ENCODE data around the gene ST6GALNAC1.
"Not testable (repeated sequence)": the region's sequence is repeated elsewhere in the genome, so short reads cannot be mapped to it uniquely, and the experiment has no call there.

Gene ST6GALNAC1

DNA sequence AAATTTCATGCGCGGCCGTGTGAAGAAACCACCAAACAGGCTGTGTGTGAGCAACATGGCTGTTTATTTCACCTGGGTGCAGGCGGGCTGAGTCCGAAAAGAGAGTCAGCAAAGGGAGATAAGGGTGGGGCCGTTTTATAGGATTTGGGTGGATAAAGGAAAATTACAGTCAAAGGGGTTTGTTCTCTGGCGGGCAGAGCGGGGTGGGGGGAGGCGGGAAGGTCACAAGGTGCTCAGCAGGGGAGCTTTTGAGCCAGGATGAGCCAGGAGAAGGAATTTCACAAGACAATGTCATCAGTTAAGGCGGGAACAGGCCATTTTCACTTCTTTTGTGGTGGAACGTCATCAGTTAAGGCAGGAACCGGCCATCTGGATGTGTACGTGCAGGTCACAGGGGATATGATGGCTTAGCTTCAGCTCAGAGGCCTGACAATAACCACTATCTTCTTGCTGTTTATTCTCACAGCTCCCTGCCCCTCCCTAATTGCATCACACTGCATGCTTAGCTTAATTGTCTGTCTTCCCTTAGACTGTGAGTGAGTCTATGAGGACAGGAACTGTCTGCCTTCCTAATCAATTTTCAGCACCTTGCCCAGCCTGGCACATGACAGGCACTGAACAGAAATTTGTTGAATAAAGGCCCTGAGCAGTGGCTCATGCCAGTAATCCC lies 32.3 kb downstream of the ST6GALNAC1 start:
- DNase-seq, result not testable (repeated sequence)

GRCh38 chr17:76606685-76607084 lies 36.9 kb downstream of the ST6GALNAC1 start:
- DNase-seq, result not testable (repeated sequence)

DNA sequence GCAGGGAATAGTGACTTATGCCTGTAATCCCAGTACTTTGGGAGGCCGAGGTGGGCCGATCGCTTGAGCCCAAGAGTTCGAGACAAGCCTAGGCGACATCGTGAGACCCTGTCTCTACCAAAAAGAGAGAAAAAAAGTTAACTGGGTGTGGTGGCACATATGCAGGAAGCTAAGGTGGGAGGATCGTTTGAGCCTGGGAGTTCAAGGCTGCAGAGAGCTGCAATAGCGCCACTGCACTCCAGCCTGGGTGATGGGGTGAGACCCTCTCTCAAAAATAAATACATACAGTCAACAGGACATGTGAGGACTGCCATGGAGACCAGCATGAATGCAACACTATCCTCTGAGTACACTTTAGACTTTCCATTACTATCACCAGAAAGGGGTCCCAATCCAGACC lies 42.5 kb downstream of the ST6GALNAC1 start:
- DNase-seq, result no peak

DNA sequence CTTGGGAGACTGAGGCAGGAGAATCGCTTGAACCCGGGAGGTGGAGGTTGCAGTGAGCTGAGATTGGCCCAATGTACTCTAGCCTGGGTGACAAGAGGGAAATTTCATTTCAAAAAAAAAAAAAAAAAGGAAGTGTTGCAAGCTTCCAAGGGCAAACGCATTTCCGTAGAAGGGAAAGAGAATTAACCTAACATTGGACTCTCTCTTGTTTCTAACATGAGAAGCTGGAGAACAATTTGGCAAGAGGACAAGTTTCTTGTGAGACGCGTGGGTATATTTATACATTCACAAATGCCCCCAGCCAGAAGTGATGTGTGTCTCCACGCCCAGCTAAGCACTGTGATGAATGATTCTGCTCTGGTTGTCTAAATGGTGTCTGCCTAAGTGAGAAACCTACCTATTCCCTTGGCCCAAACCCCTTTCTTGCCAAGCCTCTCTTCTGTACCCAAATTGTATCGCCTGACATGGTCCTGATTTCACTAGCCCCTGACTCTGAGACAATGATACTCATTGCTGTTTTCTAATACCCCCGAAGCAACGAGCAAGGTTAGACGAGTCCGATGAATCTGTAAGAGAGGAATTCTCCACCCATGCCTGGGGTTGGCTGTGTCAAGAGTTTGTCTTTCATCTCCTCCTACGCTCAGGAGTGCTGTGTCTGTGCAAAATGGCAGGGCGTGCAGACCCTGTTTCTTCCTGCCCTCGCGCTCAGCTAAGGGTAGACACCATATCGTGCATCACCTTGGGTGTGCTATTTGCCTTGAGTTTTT lies 43.7 kb downstream of the ST6GALNAC1 start:
- no peak for DNase-seq

DNA sequence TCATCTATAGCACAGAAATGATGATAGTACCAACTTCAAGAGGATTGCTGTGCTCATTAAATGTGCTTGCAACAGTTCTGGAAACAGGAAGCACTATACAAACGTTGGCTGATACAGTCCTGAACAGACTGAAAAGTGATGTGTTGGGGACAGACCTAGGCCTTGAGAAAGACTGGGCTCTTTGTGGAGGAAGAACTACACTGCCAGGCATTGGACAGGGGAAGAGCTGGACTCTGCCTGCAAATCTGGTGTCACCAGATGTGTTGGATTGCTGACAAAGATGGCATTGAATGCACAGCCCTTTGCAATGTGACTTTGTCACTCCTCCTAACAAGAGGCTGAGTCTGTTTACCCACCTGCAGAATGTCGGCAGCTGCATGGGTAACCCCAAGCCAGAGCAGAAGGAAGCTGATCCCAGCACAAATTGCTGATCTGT lies 45.5 kb downstream of the ST6GALNAC1 start:
- peak; percentile 78 for DNase-seq

GRCh38 chr17:76597156-76598003 lies 46.2 kb downstream of the ST6GALNAC1 start:
- peak; percentile 12 for DNase-seq

- DNase-seq, result no peak
Measured at GRCh38 chr17:76594690-76595089, 48.9 kb downstream of the ST6GALNAC1 start.

DNA sequence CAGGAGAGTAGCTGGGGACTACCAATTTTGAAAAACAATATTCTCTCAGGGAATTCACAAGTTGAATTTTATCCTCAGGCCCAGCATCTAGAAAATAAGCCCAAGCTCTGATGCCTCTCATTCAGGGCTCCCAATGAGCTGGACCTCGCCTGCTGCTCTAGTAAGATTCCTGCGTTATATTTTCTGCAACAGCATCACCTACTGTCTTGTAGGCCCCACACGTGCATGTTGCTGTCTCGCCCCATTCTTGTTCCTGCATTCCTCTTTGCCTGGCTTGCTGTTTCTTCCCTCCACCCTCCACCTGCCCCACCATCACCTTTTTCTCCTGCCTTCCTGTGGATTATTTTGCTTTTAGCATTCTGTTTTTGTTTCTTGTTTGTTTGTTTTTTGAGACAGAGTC lies 49.6 kb downstream of the ST6GALNAC1 start:
- DNase-seq, result no peak

DNA sequence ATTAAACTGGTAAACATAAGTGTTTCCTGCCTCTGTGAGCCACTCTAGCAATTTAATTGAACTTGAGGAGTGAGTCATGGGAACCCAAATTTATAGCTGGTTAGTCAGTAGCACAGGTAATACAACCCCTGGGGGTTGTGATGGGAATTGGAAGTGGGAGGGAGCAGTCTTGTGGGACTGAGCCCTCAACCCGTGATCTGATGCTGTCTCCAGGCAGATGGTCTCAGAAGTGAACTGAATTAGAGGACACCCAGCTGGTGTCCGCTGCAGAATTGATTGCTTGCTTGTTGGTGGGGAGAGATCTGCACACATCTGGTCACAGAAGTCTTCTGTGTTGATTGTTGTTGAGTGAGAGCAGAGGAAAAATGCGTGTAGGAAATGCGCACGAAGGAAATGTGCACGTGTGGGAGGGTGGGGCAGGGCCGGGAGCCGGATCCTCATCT lies 50.2 kb downstream of the ST6GALNAC1 start:
- peak; percentile 29 for DNase-seq

- no peak for DNase-seq
Measured at GRCh38 chr17:76588182-76588581, 55.4 kb downstream of the ST6GALNAC1 start.

DNA sequence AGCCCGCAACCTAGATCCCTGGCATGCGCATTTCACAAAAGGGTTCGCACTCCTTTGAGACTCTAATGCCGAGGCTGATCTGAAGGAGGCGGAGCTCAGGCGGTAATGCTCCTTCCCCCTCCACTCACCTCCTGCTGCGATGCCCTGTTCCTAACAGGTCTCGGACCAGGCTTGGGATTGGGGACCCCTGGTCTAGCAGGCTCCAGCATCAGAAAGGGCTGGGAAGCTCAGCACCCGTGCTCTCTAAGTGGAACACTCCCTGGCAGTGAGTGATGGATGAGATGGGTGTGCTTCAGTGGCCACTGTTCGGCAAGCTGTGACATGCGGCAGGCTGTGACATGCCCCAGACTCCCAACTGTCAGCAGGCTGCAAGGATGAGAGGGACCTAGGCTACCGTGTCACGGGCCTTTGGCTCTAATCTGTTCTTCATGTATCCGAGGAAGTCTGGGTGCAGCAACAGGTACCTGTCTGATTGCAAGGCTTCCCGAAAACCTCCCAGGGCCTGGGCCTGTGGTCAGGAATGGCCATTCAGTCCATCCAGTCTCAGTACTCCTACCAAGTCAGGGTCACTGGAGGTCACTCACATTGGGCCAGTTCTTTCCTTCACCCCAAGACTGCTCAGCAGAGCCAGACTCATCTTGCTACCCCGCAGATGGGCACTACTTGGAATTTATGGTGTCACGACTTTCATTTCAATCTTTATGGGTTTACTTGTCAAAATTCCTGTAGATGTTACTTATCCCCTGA lies 56.6 kb downstream of the ST6GALNAC1 start:
- DNase-seq, result peak; percentile 85

GRCh38 chr17:76585649-76586593 lies 57.6 kb downstream of the ST6GALNAC1 start, which contains the start of gene ST6GALNAC2:
Gene ST6GALNAC2 (minus strand): TSS chr17:76585860. CDS start chr17:76585808, 52 bp downstream.
- peak; percentile 70 for DNase-seq

- DNase-seq, result no peak
Measured at GRCh38 chr17:76585033-76585648, 58.4 kb downstream of the ST6GALNAC1 start.

GRCh38 chr17:76584427-76585032 lies 59.0 kb downstream of the ST6GALNAC1 start:
- no peak for DNase-seq

DNA sequence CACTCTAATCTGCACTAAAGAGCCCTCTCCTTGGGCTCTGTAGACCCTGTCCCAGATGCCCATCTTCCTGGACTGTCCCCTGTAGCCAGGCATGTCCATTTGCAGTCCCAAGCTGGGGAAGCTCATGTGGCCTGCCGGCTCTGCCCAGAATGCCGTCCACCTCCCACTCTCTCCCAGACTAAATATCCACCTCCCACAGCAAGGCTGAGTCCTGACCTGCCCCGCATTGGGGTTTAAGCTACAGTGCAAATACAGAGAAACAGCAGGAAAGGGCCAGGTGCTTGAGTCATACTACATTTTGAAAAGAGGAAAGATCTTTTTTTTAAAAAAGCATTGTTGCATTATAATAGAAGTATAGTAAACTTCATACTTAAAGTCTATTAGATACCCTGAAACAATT lies 60.9 kb downstream of the ST6GALNAC1 start:
- no peak for DNase-seq

GRCh38 chr17:76581515-76581914 lies 62.0 kb downstream of the ST6GALNAC1 start:
- DNase-seq, result no peak

DNA sequence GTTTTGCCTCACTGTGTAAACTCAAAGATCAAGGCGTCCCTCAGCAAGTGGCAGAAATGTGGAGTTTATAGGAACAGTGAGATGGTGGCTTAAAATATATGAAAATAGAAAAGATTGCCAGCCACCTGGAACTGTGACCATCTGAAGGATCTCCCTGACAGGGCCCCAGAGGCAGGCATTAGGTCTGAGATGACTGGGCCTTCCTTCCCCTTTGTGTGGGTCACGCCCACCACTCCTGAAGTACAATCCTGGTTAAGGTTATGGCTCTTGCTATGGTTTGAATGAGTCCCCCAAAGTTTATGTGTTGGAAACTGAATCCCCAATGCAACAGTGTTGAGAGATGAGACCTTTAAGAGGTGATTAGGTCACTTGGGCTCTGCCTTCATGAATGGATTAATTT lies 64.3 kb downstream of the ST6GALNAC1 start:
- DNase-seq, result no peak

DNA sequence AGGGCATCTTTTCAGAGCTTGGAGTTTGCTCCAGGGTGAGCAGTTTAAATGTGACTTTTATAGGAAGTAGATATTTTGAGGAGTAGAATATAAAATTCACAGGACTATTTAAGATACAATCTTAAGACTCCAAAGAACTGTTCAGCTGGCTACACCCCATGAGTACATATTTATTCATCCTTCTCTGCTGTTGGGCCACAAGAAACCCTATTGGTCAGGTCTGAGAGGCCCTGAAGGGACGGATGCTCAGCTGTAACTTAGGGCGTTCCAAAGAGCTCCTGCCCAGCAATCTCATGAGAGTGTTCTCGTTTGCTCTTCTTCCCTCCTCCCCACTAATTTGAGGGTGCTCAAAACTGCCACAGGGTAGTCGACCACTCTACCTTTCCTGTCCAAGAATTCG lies 65.2 kb downstream of the ST6GALNAC1 start:
- DNase-seq, result no peak

DNA sequence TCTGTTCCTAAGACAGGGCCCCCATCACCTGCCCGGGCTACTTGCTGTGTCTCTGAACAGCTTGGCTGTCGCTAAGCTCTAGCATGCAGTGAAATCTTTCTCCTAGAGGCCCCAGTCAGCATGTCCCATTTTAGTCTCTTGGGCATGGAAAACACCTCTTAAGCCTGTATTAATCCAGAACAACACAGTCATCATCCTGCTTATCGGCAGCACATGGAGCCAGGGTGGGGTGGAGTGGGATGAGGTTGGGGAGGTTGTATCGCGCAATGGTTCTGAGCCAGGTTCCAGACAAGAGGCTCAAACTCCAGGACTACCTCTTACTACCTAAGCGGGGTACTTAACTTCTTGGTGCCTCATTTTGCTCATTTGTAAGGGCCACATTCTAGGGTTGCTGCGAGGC lies 65.7 kb downstream of the ST6GALNAC1 start:
- DNase-seq, result no peak

- no peak for DNase-seq
Measured at GRCh38 chr17:76576189-76576588, 67.4 kb downstream of the ST6GALNAC1 start.

Data from NCI-H510A treated with DMSO at 0.1 percent for 48 hours (cell line).